Stimulated activated CD4-positive, alpha-beta T cell treated with anti-CD3 and anti-CD28 coated beads, Interleukin-2, amount 100 ng/mL, for 48 hours (primary cell): ENCODE results near the gene TUBA1B.
"Not testable (repeated sequence)": the region's sequence is repeated elsewhere in the genome, so short reads cannot be mapped to it uniquely, and the experiment has no call there.

ENCODE experiments used
- DNase-seq, 2 donors: peaks; one replicate each; pipeline ENCODE4 v3.0.0-alpha.2; 2020

TUBA1B gene

DNA sequence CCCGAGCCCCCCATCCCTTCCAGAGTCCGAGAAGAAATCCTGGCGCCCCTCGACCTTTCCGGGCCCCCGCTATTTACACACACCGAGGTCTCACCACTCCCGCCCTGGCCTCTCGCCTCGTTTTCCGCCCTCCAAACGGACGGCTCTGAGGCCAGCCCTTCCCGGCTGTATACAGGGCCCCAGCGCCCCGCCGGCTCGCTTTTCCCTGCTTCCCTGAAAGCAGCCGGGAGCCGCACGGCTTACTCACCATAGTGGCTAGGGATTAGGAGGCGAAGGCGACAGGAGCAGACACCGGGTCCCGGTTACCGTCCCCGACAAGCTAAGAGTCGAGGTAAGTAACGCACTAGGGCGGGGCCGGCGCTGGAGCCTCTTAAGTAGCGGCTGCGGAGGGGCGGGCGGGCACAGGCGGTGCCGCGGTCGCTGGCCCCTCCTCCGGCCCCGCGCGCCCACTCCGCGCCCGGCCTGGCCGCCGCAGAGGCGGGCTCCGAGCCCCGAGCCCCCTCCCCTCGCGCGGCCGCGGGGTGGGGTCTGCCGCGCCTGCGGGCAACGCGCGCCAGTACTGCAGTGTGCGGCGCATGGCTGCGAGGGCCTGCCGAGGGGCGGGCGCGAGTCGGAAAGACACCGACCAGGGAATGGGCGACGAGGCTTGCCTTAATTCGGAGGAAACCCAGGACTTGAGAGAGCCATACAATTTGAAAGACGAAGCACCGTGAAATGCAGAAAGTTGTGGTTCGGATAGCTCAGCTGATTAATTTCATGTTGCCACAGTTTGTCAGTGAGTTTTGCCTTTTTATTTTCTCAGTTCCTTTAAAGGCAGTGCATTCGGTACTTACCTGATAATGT lies at the start of gene TUBA1B:
TSS of gene TUBA1B (minus strand) at position 345 of the 843 bp plus-strand sequence. CDS start at position 250, 95 bp downstream.
- peak; percentile 87 to 94 for DNase-seq

DNA sequence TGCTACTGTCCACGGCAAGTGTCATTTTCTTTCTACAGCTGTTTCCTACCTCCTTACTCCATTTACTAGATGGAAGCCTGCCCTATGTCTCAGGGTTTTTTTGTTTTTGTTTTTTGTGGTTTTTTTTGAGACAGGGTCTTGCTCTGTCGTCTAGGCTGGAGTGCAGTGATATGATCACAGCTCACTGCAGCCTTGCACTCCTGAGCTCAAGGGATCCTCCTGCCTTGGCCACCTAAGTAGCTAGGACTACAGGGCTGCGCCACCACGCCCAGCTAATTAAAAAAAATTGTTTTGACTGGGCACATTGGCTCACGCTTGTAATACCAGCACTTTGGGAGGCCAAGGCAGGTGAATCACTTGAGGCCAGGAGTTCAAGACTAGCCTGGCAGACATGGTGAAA lies 43.0 kb upstream of the TUBA1B start:
- DNase-seq: no peak

- DNase-seq: no peak
Measured at GRCh38 chr12:49170924-49171323, 39.7 kb upstream of the TUBA1B start.

GRCh38 chr12:49165114-49165513 lies 33.9 kb upstream of the TUBA1B start:
- no peak for DNase-seq

DNA sequence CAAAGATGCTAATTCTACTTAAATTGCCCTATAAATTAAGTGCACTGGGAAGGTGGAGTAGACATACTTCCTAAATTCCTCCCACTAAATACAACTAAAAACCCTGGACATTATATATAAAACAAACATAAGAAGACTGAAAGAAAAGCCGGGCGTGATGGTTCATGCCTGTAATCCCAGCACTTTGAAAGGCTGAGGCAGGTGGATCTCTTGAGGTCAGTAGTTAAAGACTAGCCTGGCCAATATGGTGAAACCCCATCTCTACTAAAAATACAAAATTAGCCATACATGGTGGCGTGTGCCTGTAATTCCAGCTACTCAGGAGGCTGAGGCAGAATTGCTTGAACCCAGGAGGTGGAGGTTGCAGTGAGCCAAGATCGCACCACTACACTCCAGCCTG lies 30.7 kb upstream of the TUBA1B start:
- not testable (repeated sequence) for DNase-seq

- DNase-seq: no peak
Measured at GRCh38 chr12:49161092-49161795, 30.0 kb upstream of the TUBA1B start.

- no peak for DNase-seq
Measured at GRCh38 chr12:49160399-49160798, 29.2 kb upstream of the TUBA1B start.

- DNase-seq: no peak
Measured at GRCh38 chr12:49154221-49154620, 23.0 kb upstream of the TUBA1B start.

- DNase-seq: no peak
Measured at GRCh38 chr12:49147384-49147783, 16.2 kb upstream of the TUBA1B start.

- no peak for DNase-seq
Measured at GRCh38 chr12:49146406-49146805, 15.2 kb upstream of the TUBA1B start.

DNA sequence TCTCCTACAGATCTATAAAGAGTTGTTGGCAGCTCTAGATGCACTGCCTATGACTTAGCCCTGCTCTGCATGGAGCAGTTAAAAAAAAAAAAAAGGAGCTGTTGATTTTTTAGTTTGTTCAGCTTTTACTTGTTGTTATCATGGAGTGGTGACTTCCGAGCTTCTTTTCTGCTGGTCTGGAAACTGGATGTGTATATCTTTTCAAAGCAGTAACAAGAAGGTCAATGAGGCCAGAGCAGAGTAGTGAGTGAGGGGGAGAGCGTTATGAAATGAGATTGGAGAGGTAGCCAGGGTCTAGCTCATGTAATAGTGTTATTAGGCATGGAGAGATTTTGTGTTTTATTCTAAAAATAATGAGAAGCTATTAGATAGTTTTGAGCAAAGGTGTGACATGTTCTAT lies 13.2 kb upstream of the TUBA1B start:
- DNase-seq: no peak

DNA sequence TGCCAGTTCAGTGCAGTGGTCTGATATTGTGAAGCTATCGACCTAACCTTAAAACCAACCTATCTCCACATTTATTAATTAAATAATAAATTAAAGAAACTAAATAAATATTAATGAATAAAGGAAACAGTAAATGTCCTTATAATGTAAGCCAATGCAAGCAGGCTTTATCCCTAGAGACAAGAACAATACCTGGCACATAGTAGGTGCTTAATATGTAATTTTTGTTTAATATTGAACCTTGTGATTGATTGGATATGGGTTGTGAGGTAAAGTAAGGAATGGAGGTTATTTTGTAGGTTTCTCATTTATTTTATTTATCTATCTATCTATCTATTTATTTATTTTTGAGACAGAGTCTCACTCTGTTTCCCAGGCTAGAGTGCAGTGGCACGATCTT lies 7.8 kb upstream of the TUBA1B start:
- DNase-seq: no peak

GRCh38 chr12:49138587-49138986 lies 7.4 kb upstream of the TUBA1B start:
- no peak for DNase-seq

- DNase-seq: no peak
Measured at GRCh38 chr12:49137476-49137875, 6.3 kb upstream of the TUBA1B start.

GRCh38 chr12:49136997-49137396 lies 5.8 kb upstream of the TUBA1B start:
- DNase-seq: not testable (repeated sequence)

DNA sequence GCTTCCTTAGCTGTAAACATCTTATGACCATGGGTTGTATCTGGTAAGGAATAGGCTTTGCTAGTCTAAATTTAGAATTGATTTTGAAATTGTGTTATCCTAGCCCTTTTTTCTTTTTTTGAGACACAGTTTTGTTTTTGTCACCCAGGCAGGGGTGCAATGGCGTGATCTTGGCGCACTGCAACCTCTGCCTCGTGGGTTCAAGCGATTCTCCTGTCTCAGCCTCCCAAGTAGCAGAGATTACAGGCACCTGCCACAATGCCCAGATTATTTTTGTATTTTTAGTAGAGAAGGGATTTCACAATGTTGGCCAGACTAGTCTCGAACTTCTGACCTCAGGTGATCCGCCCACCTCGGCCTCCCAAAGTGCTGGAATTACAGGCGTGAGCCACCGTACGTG lies 2.4 kb upstream of the TUBA1B start:
- DNase-seq: no peak

DNA sequence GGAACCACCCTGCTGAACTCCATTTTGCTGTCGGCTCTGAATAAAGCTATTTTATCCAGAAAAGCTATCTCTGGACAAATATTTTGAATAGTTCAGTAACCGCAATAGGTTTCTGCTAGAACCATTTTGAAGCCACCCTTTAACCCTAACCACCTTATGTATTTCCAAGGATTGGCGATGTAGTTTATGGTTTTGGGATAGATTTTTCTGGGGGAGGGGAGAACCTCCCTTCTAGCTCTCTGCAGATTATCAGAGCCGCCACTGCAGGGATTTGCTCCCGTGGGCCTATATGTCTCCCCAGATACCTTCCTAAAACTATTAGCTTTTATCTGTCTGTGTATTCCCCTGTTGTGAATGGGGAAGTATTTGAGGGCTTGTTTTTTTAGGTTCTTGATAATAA lies 1.8 kb upstream of the TUBA1B start:
- no peak for DNase-seq

DNA sequence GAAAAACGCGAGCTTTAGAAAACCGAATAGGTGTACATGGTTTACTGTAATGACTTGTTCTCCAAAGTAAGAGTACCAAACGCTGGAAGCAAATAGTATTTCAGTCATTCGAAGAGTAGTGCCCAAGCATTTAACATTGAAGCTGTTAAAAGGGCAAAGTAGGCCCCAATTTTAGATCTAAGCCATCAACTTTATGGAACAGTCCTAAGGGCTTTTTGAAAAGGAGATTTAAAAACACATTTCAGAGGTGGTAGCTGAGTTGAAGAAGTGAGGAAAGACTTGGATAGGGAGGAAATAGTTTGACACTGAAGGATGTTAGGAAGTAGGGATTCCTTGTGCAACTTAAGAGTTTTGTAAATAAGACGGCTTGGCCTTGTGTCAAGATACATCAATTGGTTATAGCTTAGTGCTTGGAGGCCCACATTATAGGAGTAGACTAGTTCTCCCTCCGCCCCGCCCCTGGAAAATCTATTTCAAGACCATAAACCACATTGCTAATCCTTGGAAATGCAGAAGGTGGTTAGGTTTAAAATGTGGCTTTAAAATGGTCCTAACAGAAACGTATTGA lies 783 bp upstream of the TUBA1B start:
- no peak for DNase-seq

DNA sequence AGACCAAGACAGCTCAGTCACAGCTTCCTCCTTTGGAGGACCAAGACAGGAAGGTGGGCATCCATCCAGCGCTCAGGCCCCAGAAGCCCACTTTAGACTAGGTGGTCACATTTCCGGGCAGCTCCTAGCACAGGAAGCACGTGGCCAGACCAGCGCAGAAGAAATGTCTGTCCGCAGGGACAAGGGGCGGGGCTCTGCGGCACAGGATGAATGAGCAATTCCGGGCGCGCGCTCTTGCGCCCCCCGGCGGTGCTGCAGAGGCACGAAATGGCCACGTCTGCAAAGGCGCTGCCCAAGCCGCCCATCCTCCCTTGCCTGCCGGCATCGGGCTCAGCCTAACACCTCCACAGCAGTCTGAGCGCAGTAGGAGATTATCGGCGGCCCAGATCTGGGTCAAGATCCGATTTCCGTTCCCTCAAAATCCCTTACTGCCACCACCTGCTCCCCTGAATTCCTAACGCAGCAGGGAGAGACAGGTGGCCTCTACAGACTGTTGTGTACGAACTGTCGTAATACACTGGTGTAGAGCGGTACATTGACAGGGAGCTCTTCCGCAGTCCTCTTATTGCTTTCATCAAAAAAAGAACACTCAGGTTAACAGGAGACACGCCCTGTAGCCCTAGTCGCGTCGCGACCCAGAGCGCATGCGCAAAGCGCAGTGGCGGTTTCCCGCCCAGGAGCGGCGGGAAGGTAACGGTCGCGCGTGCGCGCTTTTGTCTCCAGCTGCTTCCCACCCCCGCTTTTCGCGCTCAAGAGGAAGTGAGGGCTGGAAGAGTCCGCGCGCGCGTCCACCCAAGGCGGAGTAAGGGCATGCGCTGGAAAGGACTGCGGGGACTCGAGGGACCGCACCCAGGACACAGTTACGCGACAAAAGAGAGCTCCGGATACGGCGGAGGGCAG lies 794 bp downstream of the TUBA1B start:
- peak; percentile 89 to 91 for DNase-seq

DNA sequence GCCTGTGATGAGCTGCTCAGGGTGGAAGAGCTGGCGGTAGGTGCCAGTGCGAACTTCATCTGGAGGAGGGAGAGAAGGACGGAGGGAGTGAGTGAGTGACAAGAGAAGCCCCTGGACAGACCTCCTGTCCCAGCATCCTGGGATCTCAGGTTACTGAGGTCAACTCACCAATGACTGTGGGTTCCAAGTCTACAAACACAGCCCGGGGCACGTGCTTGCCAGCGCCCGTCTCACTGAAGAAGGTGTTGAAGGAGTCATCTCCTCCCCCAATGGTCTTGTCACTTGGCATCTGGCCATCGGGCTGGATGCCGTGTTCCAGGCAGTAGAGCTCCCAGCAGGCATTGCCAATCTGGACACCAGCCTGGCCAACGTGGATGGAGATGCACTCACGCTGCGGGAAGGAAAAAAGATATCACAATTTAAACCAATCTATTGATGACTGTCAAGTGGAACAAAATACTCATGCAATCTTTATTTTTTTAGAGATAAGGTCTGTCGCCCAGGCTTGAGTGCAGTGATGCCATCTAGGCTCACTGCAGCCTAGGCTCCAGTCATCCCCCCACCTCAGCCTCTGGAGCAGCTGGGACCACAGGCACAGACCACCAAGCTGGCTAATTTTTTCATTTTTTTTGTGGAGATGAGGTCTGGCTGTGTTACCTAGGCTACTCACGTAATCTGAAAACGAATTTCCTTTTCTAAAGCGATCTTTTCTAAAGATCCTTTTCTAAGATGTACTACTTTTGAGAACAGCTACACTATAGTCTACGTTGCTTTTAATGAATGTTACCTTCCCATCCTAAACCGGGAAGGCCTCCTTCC lies 1.7 kb downstream of the TUBA1B start:
- no peak for DNase-seq

- not testable (repeated sequence) for DNase-seq
Measured at GRCh38 chr12:49127971-49128370, 3.2 kb downstream of the TUBA1B start.
